H9 (cell line): ENCODE data around the gene ANKRD50. TPM values are rescaled to one million over a fixed set of nuclear protein-coding genes. Genes with fewer than 3 reads are reported as not detected.

Source experiments
- DNase-seq: peaks from one replicate; pipeline ENCODE4 v3.0.0-alpha.2; 2017
- H2AFZ ChIP-seq: one replicate; pipeline ENCODE4 v1.6.1; 2013; ENCODE audit warnings: mild to moderate bottlenecking, low read length, control low read depth, moderate library complexity
- H2AK5ac ChIP-seq: 2 replicates; pipeline ENCODE4 v1.6.1; 2013; ENCODE audit warnings: low read length, control low read depth, mixed read lengths; ENCODE audit not compliant: insufficient read length
- H2BK120ac ChIP-seq: one replicate; pipeline ENCODE4 v1.6.1; 2013; ENCODE audit warnings: low read depth, mild to moderate bottlenecking, low read length, control low read depth, inconsistent platforms; ENCODE audit not compliant: poor library complexity, severe bottlenecking
- H2BK12ac ChIP-seq: 2 replicates; pipeline ENCODE4 v1.6.1; 2013; ENCODE audit warnings: low read length, control low read depth, mixed read lengths, low read depth; ENCODE audit not compliant: insufficient read length
- H2BK15ac ChIP-seq: 2 replicates; pipeline ENCODE4 v1.6.1; 2013; ENCODE audit warnings: low read depth, low read length, control low read depth
- H2BK20ac ChIP-seq: one replicate; pipeline ENCODE4 v1.6.1; 2013; ENCODE audit warnings: low read depth, mild to moderate bottlenecking, low read length, control low read depth, inconsistent platforms; ENCODE audit not compliant: poor library complexity, severe bottlenecking
- H2BK5ac ChIP-seq: 2 replicates; pipeline ENCODE4 v1.6.1; 2013; ENCODE audit warnings: low read length, control low read depth, mixed read lengths; ENCODE audit not compliant: insufficient read length
- H3K14ac ChIP-seq: 2 replicates; pipeline ENCODE4 v1.6.1; 2013; ENCODE audit warnings: low read length, control low read depth; ENCODE audit not compliant: insufficient read depth
- H3K18ac ChIP-seq: 2 replicates; pipeline ENCODE4 v1.6.1; 2013; ENCODE audit warnings: low read depth, mild to moderate bottlenecking, mixed read lengths, low read length, control low read depth; ENCODE audit not compliant: insufficient read length
- H3K23ac ChIP-seq: 2 replicates; pipeline ENCODE4 v1.6.1; 2013; ENCODE audit warnings: low read length, control low read depth, mixed read lengths, low read depth; ENCODE audit not compliant: insufficient read length
- H3K23me2 ChIP-seq: 2 replicates; pipeline ENCODE4 v1.6.1; 2013; ENCODE audit warnings: low read depth, mild to moderate bottlenecking, mixed read lengths, low read length, control low read depth; ENCODE audit not compliant: insufficient read length, poor library complexity, severe bottlenecking
- H3K27ac ChIP-seq: 2 replicates; pipeline ENCODE4 v1.5.1; 2013; ENCODE audit warnings: low read length, control low read depth, mixed read lengths, low read depth; ENCODE audit not compliant: insufficient read length
- H3K27me3 ChIP-seq: 2 replicates; pipeline ENCODE4 v1.6.1; 2013; ENCODE audit warnings: low read length, control low read depth, inconsistent platforms; ENCODE audit not compliant: insufficient read depth
- H3K4ac ChIP-seq: 2 replicates; pipeline ENCODE4 v1.6.1; 2013; ENCODE audit warnings: low read depth, mild to moderate bottlenecking, control low read depth, inconsistent platforms, low read length, moderate library complexity
- H3K4me1 ChIP-seq: 2 replicates; pipeline ENCODE4 v1.6.1; 2013; ENCODE audit warnings: low read length, control low read depth, inconsistent platforms; ENCODE audit not compliant: insufficient read depth
- H3K4me2 ChIP-seq: 2 replicates; pipeline ENCODE4 v1.6.1; 2013; ENCODE audit warnings: low read length, control low read depth, mixed read lengths; ENCODE audit not compliant: insufficient read length, insufficient read depth
- H3K56ac ChIP-seq: 2 replicates; pipeline ENCODE4 v1.6.1; 2013; ENCODE audit warnings: low read depth, mild to moderate bottlenecking, mixed read lengths, low read length, control low read depth; ENCODE audit not compliant: insufficient read length
- H3K79me1 ChIP-seq: 2 replicates; pipeline ENCODE4 v1.6.1; 2013; ENCODE audit warnings: low read depth, mild to moderate bottlenecking, moderate library complexity, low read length, control low read depth, inconsistent platforms; ENCODE audit not compliant: insufficient read depth, poor library complexity, severe bottlenecking
- H3K79me2 ChIP-seq: 2 replicates; pipeline ENCODE4 v1.6.1; 2013; ENCODE audit warnings: low read length, control low read depth, inconsistent platforms; ENCODE audit not compliant: insufficient read depth
- H3K9ac ChIP-seq: 2 replicates; pipeline ENCODE4 v1.6.1; 2013; ENCODE audit warnings: low read length, control low read depth, mixed read lengths; ENCODE audit not compliant: insufficient read length; ENCODE audit errors: extremely low read depth
- H3K9me3 ChIP-seq: one replicate; pipeline ENCODE4 v1.6.1; 2013; ENCODE audit warnings: low read depth, low read length, inconsistent platforms; ENCODE audit not compliant: control insufficient read depth
- H3T11ph ChIP-seq: one replicate; pipeline ENCODE4 v1.6.1; 2013; ENCODE audit warnings: mild to moderate bottlenecking, low read length, control low read depth, inconsistent platforms
- H4K20me1 ChIP-seq: one replicate; pipeline ENCODE4 v1.6.1; 2013; ENCODE audit not compliant: control insufficient read depth, insufficient read length, insufficient read depth
- H4K5ac ChIP-seq: 2 replicates; pipeline ENCODE4 v1.6.1; 2013; ENCODE audit warnings: low read depth, mild to moderate bottlenecking, mixed read lengths, low read length, control low read depth; ENCODE audit not compliant: insufficient read length
- H4K8ac ChIP-seq: replicated peaks from 2 replicates; pipeline ENCODE4 v1.6.1; 2013; ENCODE audit warnings: low read length, control low read depth, mixed read lengths, low read depth; ENCODE audit not compliant: insufficient read length
- H4K91ac ChIP-seq: 2 replicates; pipeline ENCODE4 v1.6.1; 2013; ENCODE audit warnings: low read depth, mild to moderate bottlenecking, moderate library complexity, mixed read lengths, low read length, control low read depth; ENCODE audit not compliant: insufficient read length
- H3K27ac Mint-ChIP-seq, 3 experiments: 2 replicates in 2 of 3; 3 replicates in 1 of 3; pipeline ENCODE4 v1.8.0; 2020 to 2021; ENCODE audit warnings: mixed read lengths in 3 of 3, mild to moderate bottlenecking in 1 of 3, moderate library complexity in 1 of 3
- H3K27me3 Mint-ChIP-seq: 2 replicates; pipeline ENCODE4 v1.8.0; 2021; ENCODE audit warnings: low read depth, mild to moderate bottlenecking, moderate library complexity, mixed read lengths
- H3K36me3 Mint-ChIP-seq, 3 experiments: 2 replicates in 2 of 3; 3 replicates in 1 of 3; pipeline ENCODE4 v1.8.0; 2020 to 2021; ENCODE audit warnings: low read depth in 3 of 3, mixed read lengths in 3 of 3; ENCODE audit not compliant: insufficient read depth in 1 of 3
- H3K4me1 Mint-ChIP-seq, 2 experiments: 2 replicates each; pipeline ENCODE4 v1.8.0; 2020; ENCODE audit warnings: mixed read lengths in 2 of 2
- H3K4me3 Mint-ChIP-seq, 2 experiments: 2 replicates in 1 of 2; 3 replicates in 1 of 2; pipeline ENCODE4 v1.8.0; 2020 to 2021; ENCODE audit warnings: mild to moderate bottlenecking in 2 of 2, mixed read lengths in 2 of 2, moderate library complexity in 1 of 2
- H3K9me3 Mint-ChIP-seq, 2 experiments: 2 replicates in 1 of 2; 3 replicates in 1 of 2; pipeline ENCODE4 v1.8.0; 2020; ENCODE audit warnings: mild to moderate bottlenecking in 2 of 2, mixed read lengths in 2 of 2, moderate library complexity in 1 of 2
- WGBS: extraction: QIAGEN DNeasy Blood & Tissue Kit; methylation state at CpG from one replicate; pipeline ENCODE4 v1.1.7; 2013; ENCODE audit warnings: missing lambda C conversion rate, low lambda C conversion rate, mixed read lengths; ENCODE audit not compliant: insufficient read length; ENCODE audit errors: extremely low coverage; 5-methylcytosine and 5-hydroxymethylcytosine counted together
- total RNA-seq: library from RNA; stranded (reverse); gene quantifications from 2 replicates; pipeline ENCODE4 v1.2.1, GENCODE V29; 2021
- TF ChIP-seq, protein P1 (sequence below): fragments of 200-600 bp; sonication (generic); conservative IDR thresholded peaks from 3 replicates; pipeline ENCODE4 v1.8.0; 2021; ENCODE audit warnings: antibody characterized with exemption, mild to moderate bottlenecking

Gene ANKRD50
- total RNA-seq, 1 experiment from 2014 or later: 30.1 TPM

DNA sequence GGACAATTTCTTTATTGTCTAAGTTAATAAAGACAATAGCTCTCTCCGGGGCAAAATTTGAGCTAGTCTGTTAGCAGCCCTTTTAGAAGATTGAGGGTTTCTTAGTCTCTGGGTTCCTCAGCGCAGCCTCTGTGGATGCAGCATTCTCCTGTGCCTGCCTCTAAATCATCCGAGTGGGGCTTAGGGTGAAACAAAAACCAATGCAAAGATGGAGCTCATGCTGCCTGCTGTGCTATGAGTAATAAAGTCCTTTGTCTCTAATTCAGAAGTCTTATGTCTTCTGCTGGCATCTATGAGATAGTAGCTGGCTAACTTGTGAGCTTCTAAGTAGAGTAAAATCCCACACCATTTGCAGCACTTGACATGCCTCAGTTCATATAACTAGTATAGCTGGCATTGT, 67.9 kb downstream of the ANKRD50 start:
- no peaks in the 10 kb centered on the region for H3K79me2 ChIP-seq
- H3K27me3 ChIP-seq: no peaks in the 10 kb centered on the region
- H3K4me3 Mint-ChIP-seq: no peak overlapping the region
- no peak overlapping the region for H2AFZ ChIP-seq
- no peaks in the 10 kb centered on the region for H3K4me1 ChIP-seq
- H3T11ph ChIP-seq: no peak overlapping the region
- no peak overlapping the region for H3K9ac ChIP-seq
- H3K23ac ChIP-seq: no peak overlapping the region
- H3K4me1 Mint-ChIP-seq: peaks cover 32 to 35% of the 10 kb centered on the region in 2 experiments
- no peaks in the 10 kb centered on the region for H4K20me1 ChIP-seq
- no peaks in the 10 kb centered on the region for H3K9me3 ChIP-seq
- no peak overlapping the region for H3K14ac ChIP-seq
- no CpG with 5 or more reads among the region's 3 CpGs for WGBS
- H3K23me2 ChIP-seq: no peaks in the 10 kb centered on the region
- H3K27ac ChIP-seq: no peak overlapping the region
- H2BK20ac ChIP-seq: no peak overlapping the region
- no peak overlapping the region for H2BK5ac ChIP-seq
- H2BK12ac ChIP-seq: no peak overlapping the region
- no peak overlapping the region for H2BK15ac ChIP-seq
- TF ChIP-seq, protein P1, sequence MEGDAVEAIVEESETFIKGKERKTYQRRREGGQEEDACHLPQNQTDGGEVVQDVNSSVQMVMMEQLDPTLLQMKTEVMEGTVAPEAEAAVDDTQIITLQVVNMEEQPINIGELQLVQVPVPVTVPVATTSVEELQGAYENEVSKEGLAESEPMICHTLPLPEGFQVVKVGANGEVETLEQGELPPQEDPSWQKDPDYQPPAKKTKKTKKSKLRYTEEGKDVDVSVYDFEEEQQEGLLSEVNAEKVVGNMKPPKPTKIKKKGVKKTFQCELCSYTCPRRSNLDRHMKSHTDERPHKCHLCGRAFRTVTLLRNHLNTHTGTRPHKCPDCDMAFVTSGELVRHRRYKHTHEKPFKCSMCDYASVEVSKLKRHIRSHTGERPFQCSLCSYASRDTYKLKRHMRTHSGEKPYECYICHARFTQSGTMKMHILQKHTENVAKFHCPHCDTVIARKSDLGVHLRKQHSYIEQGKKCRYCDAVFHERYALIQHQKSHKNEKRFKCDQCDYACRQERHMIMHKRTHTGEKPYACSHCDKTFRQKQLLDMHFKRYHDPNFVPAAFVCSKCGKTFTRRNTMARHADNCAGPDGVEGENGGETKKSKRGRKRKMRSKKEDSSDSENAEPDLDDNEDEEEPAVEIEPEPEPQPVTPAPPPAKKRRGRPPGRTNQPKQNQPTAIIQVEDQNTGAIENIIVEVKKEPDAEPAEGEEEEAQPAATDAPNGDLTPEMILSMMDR: no peak
- no peak overlapping the region for H4K8ac ChIP-seq
- DNase-seq: no peak
- H3K56ac ChIP-seq: no peak overlapping the region
- H2BK120ac ChIP-seq: no peak overlapping the region
- H3K4ac ChIP-seq: no peak overlapping the region
- no peak overlapping the region for H4K91ac ChIP-seq
- no peak overlapping the region for H3K18ac ChIP-seq
- peaks cover 0 to 4% (median 0%) of the 10 kb centered on the region in 3 experiments; a peak in 3 of 7 replicates for H3K36me3 Mint-ChIP-seq
- H3K9me3 Mint-ChIP-seq: no peaks in the 10 kb centered on the region
- no peak overlapping the region for H3K4me2 ChIP-seq
- H3K27me3 Mint-ChIP-seq: no peaks in the 10 kb centered on the region
- H3K79me1 ChIP-seq: no peaks in the 10 kb centered on the region
- no peak overlapping the region for H3K27ac Mint-ChIP-seq
- H4K5ac ChIP-seq: no peak overlapping the region
- no peak overlapping the region for H2AK5ac ChIP-seq
